A673 (cell line): Measurements from ENCODE around the gene FGF1. TPM values are rescaled to one million over a fixed set of nuclear protein-coding genes. Genes with fewer than 3 reads are reported as not detected.

Source experiments
- BruUV-seq: library from RNA; stranded (reverse); fragments of 400-500 nt; replicated peaks from 2 replicates; lab custom pipeline; 2021; lab: Mats Ljungman, UMichigan
- CTCF ChIA-PET: fragments of 300-600 bp; sonication (Branson Sonifier 250); formaldehyde crosslinking; loops from one replicate; lab custom pipeline; 2022; ENCODE audit warnings: antibody characterized with exemption; lab: Charles Lee
- POLR2A ChIA-PET: fragments of 300-600 bp; sonication (Branson Sonifier 250); formaldehyde crosslinking; loops from one replicate; lab custom pipeline; 2022; ENCODE audit warnings: antibody characterized with exemption; ENCODE audit not compliant: low non-redundant PET; lab: Charles Lee
- DNase-seq: peaks from one replicate; pipeline ENCODE4 v3.0.0-alpha.2; 2015; ENCODE audit warnings: low spot score
- H3K27ac ChIP-seq: fragments of 200-600 bp; sonication (generic); 2 replicates; pipeline ENCODE4 v1.5.1; 2016; ENCODE audit warnings: mixed run types, low read depth, mild to moderate bottlenecking, mixed read lengths, antibody characterized with exemption, low read length; ENCODE audit not compliant: poor library complexity, severe bottlenecking
- H3K27me3 ChIP-seq: fragments of 200-600 bp; sonication (generic); replicated peaks from 2 replicates; pipeline ENCODE4 v1.6.1; 2017; ENCODE audit warnings: mixed run types, low read depth, mild to moderate bottlenecking, mixed read lengths, antibody characterized with exemption, low read length; ENCODE audit not compliant: insufficient read depth, poor library complexity
- H3K36me3 ChIP-seq: fragments of 200-600 bp; sonication (generic); 2 replicates; pipeline ENCODE4 v1.6.1; 2016; ENCODE audit warnings: mixed run types, mild to moderate bottlenecking, mixed read lengths, antibody characterized with exemption, low read length; ENCODE audit not compliant: insufficient read depth, poor library complexity, severe bottlenecking
- H3K4me1 ChIP-seq: fragments of 200-600 bp; sonication (generic); 2 replicates; pipeline ENCODE4 v1.6.1; 2017; ENCODE audit warnings: mixed run types, mild to moderate bottlenecking, mixed read lengths, antibody characterized with exemption, low read length; ENCODE audit not compliant: insufficient read depth, poor library complexity, severe bottlenecking
- H3K4me3 ChIP-seq: fragments of 200-600 bp; sonication (generic); 2 replicates; pipeline ENCODE4 v1.5.1; 2016; ENCODE audit warnings: low read depth, mixed run types, mild to moderate bottlenecking, mixed read lengths, low read length; ENCODE audit not compliant: poor library complexity, severe bottlenecking
- H3K9me3 ChIP-seq: fragments of 200-600 bp; sonication (generic); 2 replicates; pipeline ENCODE4 v1.6.1; 2016; ENCODE audit warnings: mixed run types, low read depth, mild to moderate bottlenecking, mixed read lengths, antibody characterized with exemption, low read length; ENCODE audit not compliant: poor library complexity, severe bottlenecking
- CTCF ChIP-seq: fragments of 300-800, 200-600 bp; sonication (generic); conservative IDR thresholded peaks from 2 replicates; pipeline ENCODE4 v1.5.1; 2017; ENCODE audit warnings: low read depth, mild to moderate bottlenecking, antibody characterized with exemption, low read length, moderate library complexity, mixed read lengths
- EZH2 ChIP-seq: fragments of 200-600 bp; sonication (generic); IDR thresholded peaks from 2 replicates; pipeline ENCODE4 v1.6.1; 2017; ENCODE audit warnings: borderline replicate concordance, low read depth, mild to moderate bottlenecking, mixed read lengths, antibody characterized with exemption, low read length; ENCODE audit not compliant: poor library complexity, severe bottlenecking
- intact Hi-C: fragments of 100-400 bp; cut with micrococcal nuclease; formaldehyde crosslinking; loops from one replicate; pipeline ENCODE4 v1.10.0; 2022; ENCODE audit not compliant: unreplicated experiment
- total RNA-seq: library from RNA; stranded (reverse); gene quantifications from 2 replicates; pipeline ENCODE4 v1.2.3, GENCODE V29; 2021

FGF1 gene
- total RNA-seq, 1 experiment from 2014 or later = 0.71 TPM

- POLR2A ChIA-PET = no interaction called here
- no peaks in the 10 kb centered on the region for H3K9me3 ChIP-seq
- H3K4me3 ChIP-seq = no peak overlapping the region
- H3K27ac ChIP-seq = peak overlapping the region; percentile 85
- BruUV-seq = no TSS peak
- peaks cover 16% of the 10 kb centered on the region for H3K4me1 ChIP-seq
- no peak for TF ChIP-seq CTCF
- no peak for TF ChIP-seq EZH2
- intact Hi-C loops = no loop called here
- H3K27me3 ChIP-seq = no peaks in the 10 kb centered on the region
- no peaks in the 10 kb centered on the region for H3K36me3 ChIP-seq
- CTCF ChIA-PET = no interaction called here
- no peak for DNase-seq
Observed at GRCh38 chr5:142725231-142726187, 39.6 kb upstream of the FGF1 start.

GRCh38 chr5:142724821-142725220 is 38.9 kb upstream of the FGF1 start:
- TF ChIP-seq EZH2 (no peak), CTCF (no peak)
- no peaks in the 10 kb centered on the region for H3K9me3 ChIP-seq
- no peak overlapping the region for H3K4me3 ChIP-seq
- peaks cover 16% of the 10 kb centered on the region for H3K4me1 ChIP-seq
- CTCF ChIA-PET = no interaction called here
- BruUV-seq = no TSS peak
- no peak for DNase-seq
- no peak overlapping the region for H3K27ac ChIP-seq
- intact Hi-C loops = no loop called here
- POLR2A ChIA-PET = no interaction called here
- no peaks in the 10 kb centered on the region for H3K36me3 ChIP-seq
- H3K27me3 ChIP-seq = no peaks in the 10 kb centered on the region

- CTCF ChIA-PET = interaction anchor here (0.6 to 1.8 kb wide), 2 partner anchors 10 to 144 kb away, joined by 3 to 6 read pairs; no protein-coding TSS in a partner anchor
- no peak for DNase-seq
- TF ChIP-seq EZH2 (no peak), CTCF (no peak)
- no TSS peak for BruUV-seq
- intact Hi-C loops = no loop called here
- peak overlapping the region; percentile 5 for H3K27ac ChIP-seq
- H3K4me1 ChIP-seq = peaks cover 16% of the 10 kb centered on the region
- no peaks in the 10 kb centered on the region for H3K27me3 ChIP-seq
- no peaks in the 10 kb centered on the region for H3K9me3 ChIP-seq
- H3K4me3 ChIP-seq = no peak overlapping the region
- POLR2A ChIA-PET = no interaction called here
- no peaks in the 10 kb centered on the region for H3K36me3 ChIP-seq
Observed at GRCh38 chr5:142722896-142723295, 37.0 kb upstream of the FGF1 start.
